Stimulated activated CD8-positive, alpha-beta memory T cell treated with anti-CD3 and anti-CD28 coated beads, Interleukin-15, amount 100 ng/mL, for 4 hours (primary cell): ENCODE results near the gene SPTBN4.
"Not testable (repeated sequence)": the region's sequence is repeated elsewhere in the genome, so short reads cannot be mapped to it uniquely, and the experiment has no call there.

ENCODE experiments used
- DNase-seq, 2 donors: peaks; one replicate each; pipeline ENCODE4 v3.0.0-alpha.2; 2020; ENCODE audit warnings: low read depth in 2 of 2

The SPTBN4 gene

GRCh38 chr19:40466985-40467734 lies at the start of gene SPTBN4:
TSS of gene SPTBN4 (plus strand) at chr19:40467001. CDS start at chr19:40472622, 5,621 bp downstream.
- no peak for DNase-seq

- DNase-seq: no peak
These were observed 49.2 kb upstream of the SPTBN4 start for GRCh38 chr19:40417643-40417981.

GRCh38 chr19:40418040-40418439 lies 48.8 kb upstream of the SPTBN4 start:
- no peak for DNase-seq

GRCh38 chr19:40419066-40419612 lies 47.7 kb upstream of the SPTBN4 start:
- DNase-seq: no peak

GRCh38 chr19:40419780-40420179 lies 47.0 kb upstream of the SPTBN4 start:
- DNase-seq: no peak

- DNase-seq: no peak
These were observed 46.4 kb upstream of the SPTBN4 start for GRCh38 chr19:40420451-40420765.

- DNase-seq: peak; percentile 43 to 44
These were observed 45.7 kb upstream of the SPTBN4 start for GRCh38 chr19:40420766-40421765.

GRCh38 chr19:40421993-40422747 lies 44.6 kb upstream of the SPTBN4 start:
- DNase-seq: no peak

- no peak for DNase-seq
These were observed 43.8 kb upstream of the SPTBN4 start for GRCh38 chr19:40422748-40423566.

- DNase-seq: no peak
These were observed 42.9 kb upstream of the SPTBN4 start for GRCh38 chr19:40423938-40424337.

GRCh38 chr19:40424637-40425449 lies 42.0 kb upstream of the SPTBN4 start:
- DNase-seq: no peak

GRCh38 chr19:40425450-40426287 lies 41.1 kb upstream of the SPTBN4 start, which contains the start of gene SERTAD1:
TSS of gene SERTAD1 (minus strand) at chr19:40425992. CDS start at chr19:40423546, 2,446 bp downstream.
- peak; percentile 100 for DNase-seq

- not testable (repeated sequence) for DNase-seq
These were observed 38.6 kb upstream of the SPTBN4 start for GRCh38 chr19:40428197-40428596.

- not testable (repeated sequence) for DNase-seq
These were observed 36.6 kb upstream of the SPTBN4 start for GRCh38 chr19:40430242-40430641.

- no peak for DNase-seq
These were observed 35.1 kb upstream of the SPTBN4 start for GRCh38 chr19:40431698-40432097.

- DNase-seq: not testable (repeated sequence)
These were observed 34.0 kb upstream of the SPTBN4 start for GRCh38 chr19:40432760-40433159.

- DNase-seq: no peak
These were observed 33.2 kb upstream of the SPTBN4 start for GRCh38 chr19:40433391-40434216.

- DNase-seq: no peak
These were observed 28.5 kb upstream of the SPTBN4 start for GRCh38 chr19:40438284-40438683.
